Fibroblast of mammary gland (primary cell): ENCODE data around the gene CHD5.

Experiments used
- DNase-seq: peaks from one replicate; pipeline ENCODE4 v3.0.0-alpha.2; 2010; ENCODE audit warnings: low read depth
- H3K4me3 ChIP-seq: 2 replicates; pipeline ENCODE4 v1.5.1; 2011; ENCODE audit warnings: low read depth, mild to moderate bottlenecking, low read length, moderate library complexity; ENCODE audit not compliant: control insufficient read depth
- TF ChIP-seq, protein P1 (sequence below): conservative IDR thresholded peaks from 2 replicates; pipeline ENCODE4 v1.5.1; 2011; ENCODE audit warnings: low read depth, low read length, inconsistent platforms; ENCODE audit not compliant: control insufficient read depth, insufficient read depth

The CHD5 gene

DNA sequence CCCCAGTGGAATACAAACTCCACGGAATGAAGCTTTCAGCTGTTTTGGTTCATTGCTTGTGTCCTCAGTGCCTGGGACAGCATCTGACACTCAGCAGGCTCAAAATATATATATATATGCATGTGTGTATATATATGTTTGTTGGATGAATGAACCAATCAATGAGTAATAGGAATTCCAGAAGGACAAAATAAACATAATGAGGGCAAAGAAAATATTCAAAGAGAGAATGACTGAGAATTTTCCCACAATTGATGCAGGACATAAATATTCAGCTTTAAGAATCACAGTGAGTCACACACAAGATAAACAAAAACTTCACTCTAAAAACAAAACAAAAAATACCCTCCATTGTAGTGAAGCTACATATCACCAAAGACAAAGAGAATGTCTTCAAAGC is 64.0 kb downstream of the CHD5 start:
- TF ChIP-seq, protein P1, sequence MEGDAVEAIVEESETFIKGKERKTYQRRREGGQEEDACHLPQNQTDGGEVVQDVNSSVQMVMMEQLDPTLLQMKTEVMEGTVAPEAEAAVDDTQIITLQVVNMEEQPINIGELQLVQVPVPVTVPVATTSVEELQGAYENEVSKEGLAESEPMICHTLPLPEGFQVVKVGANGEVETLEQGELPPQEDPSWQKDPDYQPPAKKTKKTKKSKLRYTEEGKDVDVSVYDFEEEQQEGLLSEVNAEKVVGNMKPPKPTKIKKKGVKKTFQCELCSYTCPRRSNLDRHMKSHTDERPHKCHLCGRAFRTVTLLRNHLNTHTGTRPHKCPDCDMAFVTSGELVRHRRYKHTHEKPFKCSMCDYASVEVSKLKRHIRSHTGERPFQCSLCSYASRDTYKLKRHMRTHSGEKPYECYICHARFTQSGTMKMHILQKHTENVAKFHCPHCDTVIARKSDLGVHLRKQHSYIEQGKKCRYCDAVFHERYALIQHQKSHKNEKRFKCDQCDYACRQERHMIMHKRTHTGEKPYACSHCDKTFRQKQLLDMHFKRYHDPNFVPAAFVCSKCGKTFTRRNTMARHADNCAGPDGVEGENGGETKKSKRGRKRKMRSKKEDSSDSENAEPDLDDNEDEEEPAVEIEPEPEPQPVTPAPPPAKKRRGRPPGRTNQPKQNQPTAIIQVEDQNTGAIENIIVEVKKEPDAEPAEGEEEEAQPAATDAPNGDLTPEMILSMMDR, result no peak
- DNase-seq, result peak; percentile 43
- no peak overlapping the region for H3K4me3 ChIP-seq

DNA sequence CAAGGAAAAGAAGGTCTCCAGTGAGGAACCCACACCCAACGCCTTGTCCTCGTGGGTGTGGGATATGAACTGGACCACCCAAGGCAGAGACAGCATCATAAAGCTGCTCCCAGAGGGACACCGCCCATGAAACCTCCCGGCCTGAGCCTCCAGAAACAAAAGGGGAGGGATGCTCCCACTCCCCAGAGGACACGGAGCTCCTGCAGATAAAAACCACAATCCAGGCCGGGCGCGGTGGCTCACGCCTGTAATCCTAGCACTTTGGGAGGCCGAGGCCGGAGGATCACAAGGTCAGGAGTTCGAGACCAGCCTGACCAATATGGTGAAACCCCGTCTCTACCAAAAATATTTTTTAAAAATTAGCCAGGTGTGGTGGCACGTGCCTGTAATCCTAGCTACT is 66.4 kb downstream of the CHD5 start:
- TF ChIP-seq, protein P1, result no peak
- no peak for DNase-seq
- no peak overlapping the region for H3K4me3 ChIP-seq

DNA sequence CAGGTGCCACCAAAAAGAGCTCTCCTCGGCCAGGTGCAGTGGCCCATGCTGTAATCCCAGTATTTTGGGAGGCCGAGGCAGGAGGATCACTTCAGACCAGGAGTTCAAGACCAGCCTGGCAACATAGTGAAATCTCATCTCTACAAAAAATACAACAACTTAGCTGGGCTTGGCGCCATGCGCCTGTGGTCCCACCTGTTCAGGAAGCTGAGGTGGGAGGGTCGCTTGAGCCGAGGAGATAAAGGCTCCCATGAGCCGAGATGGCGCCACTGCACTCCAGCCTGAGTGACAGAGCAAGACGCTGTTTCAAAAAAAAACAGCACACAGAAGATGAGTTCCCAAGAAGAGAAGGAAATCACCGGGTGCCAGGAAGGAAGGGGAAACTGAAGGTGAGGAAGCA is 67.0 kb downstream of the CHD5 start:
- no peak for DNase-seq
- TF ChIP-seq, protein P1, result no peak

DNA sequence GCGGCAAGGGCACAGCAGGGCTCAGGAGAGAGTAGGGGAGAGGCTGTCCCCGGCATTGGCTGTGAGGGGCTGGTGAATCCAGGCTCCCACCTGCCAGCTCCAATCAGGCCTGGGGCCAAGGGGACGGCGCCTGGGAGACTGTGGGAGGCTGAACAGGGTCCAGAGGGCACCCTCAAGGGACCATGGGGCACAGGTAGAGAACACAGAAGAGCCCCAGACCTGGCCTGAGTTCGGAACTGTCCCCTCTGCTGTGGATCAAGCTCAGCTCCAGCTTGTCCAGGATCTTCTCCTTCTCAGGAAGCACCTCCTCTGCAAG is 67.5 kb downstream of the CHD5 start:
- TF ChIP-seq, protein P1, result no peak
- H3K4me3 ChIP-seq, result no peak overlapping the region
- no peak for DNase-seq

More for the DNA sequence above, 67.0 kb downstream of the CHD5 start:
- no peak overlapping the region for H3K4me3 ChIP-seq

DNA sequence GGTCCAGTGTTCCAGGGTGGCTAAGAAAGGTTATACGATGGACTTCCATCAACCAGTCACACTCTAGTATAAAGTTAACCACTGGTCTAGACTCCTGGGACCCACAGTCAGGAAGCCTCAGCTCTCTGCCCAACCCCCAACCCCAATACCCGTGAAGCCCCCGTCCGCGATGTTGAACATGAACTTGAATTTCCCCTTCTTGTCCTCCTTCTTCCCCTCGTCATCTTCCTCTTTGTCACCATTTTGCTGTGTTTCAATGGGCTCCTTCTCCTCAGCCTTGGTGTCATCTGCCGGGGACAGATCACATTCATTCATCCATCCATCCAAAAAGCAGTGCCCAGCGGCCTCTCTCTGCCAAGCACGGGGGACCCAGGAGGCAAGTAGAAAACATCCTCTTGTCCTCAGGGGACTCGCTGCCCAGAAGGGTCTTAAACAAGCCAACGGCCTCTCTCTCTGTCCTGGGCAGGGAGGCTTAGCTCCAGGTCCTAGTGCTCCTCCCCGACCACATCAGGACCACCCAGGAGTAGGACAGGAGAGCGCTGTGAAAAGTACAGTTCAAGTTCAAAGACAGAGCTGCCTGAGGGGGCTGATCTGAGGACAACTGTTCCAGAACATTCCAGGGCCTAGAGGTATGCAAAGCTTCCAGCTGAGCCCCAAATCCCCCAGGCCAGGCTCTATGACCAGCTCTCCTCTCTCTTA is 68.0 kb downstream of the CHD5 start:
- DNase-seq, result no peak
- H3K4me3 ChIP-seq, result no peak overlapping the region
- TF ChIP-seq, protein P1, result no peak

DNA sequence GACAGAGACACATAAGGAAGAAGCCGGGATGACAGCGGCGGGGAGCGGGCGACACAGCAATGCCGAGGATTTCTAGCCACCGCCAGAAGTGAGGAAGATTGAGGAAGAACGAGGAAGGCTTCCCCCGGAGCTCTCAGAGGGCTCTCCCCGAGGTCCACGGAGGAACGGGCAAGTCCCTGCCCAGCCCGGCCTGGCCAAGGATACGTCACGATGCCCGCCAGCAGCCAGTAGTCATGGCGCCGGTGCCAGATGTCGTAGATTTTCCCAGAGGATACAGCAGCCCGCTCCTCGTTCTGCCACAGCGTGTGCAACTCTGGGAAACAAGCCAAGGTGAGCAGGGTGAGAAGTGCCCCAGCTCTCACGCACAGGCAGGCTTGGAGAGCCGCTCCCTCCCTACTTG is 68.5 kb downstream of the CHD5 start:
- TF ChIP-seq, protein P1, result no peak
- no peak overlapping the region for H3K4me3 ChIP-seq
- no peak for DNase-seq

DNA sequence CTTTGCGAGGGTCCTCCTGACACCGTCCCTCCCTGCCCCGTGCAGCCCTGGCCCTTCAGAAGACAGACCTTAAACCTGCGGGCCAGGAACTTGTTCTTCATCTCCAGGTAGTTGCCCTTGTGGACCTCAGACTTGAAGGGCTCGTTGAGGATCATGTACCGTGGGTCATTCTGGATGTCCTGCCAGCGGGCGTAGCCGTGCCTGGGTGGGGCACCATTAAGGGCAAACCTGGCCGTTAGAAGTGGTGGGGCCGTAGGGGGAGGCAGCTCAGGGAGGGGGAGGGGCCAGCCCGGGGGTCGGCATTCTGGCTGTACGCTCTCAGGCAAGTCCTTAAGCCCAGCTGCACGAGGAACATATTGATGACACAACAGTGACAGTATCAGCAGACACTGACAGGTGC is 69.8 kb downstream of the CHD5 start:
- TF ChIP-seq, protein P1, result no peak

More for the DNA sequence above, 69.8 kb downstream of the CHD5 start:
- H3K4me3 ChIP-seq, result no peak overlapping the region
- DNase-seq, result no peak
